Panc1 (cell line): ENCODE results near the gene ARHGAP6.

Experiments used
- CTCF ChIP-seq: fragments of 450-650 bp; IDR thresholded peaks from 2 replicates; pipeline ENCODE4 v1.5.1; 2017; ENCODE audit warnings: mild to moderate bottlenecking
- POLR2AphosphoS5 ChIP-seq: IDR thresholded peaks from 2 replicates; pipeline ENCODE4 v1.6.1; 2012; ENCODE audit warnings: mild to moderate bottlenecking, low read depth, low read length, moderate library complexity
- REST ChIP-seq, 2 experiments: IDR thresholded peaks; 2 replicates each; pipeline ENCODE4 v1.6.1; 2011 to 2012; ENCODE audit warnings: low read depth in 2 of 2, control low read depth in 1 of 2, low read length in 1 of 2, mild to moderate bottlenecking in 1 of 2, moderate library complexity in 1 of 2; ENCODE audit not compliant: insufficient read depth in 1 of 2

DNA sequence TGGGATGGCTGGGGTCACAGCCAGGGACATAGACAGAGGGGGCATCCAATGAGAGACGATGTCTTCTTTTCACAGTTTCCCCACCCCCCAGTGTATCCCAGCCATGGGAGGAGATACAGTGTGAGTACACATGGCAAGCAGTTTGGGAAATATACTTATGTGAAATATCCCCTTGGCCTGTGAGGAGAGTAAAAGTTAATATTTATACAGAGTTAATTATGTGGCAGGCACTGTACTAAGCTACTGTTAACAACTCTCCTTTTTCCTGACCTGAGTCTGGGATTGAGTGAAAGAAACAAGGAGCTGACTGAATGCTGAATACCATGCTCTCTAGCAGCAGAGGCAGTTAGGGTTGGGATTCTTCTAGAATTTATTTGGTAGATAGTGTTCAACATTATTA lies 519.3 kb downstream of the ARHGAP6 start:
- no peak for TF ChIP-seq POLR2AphosphoS5
- no peak for TF ChIP-seq CTCF
- no peak for TF ChIP-seq REST (IDR thresholded peaks at IDR 0.05; ENCODE audit: insufficient read depth in 1 of 2, low read depth in 2 of 2, low read length in 1 of 2)
